RWPE2 (cell line): ENCODE measurements around the gene MICOS13.
A peak's percentile ranks its signal among the peaks of the same experiment; 100 is the strongest.
"Not testable (repeated sequence)": the region's sequence is repeated elsewhere in the genome, so short reads cannot be mapped to it uniquely, and the experiment has no call there.

ENCODE experiments used
- ATAC-seq: fragments of 200-7000 bp; cut with Tn5 transposase; 3 replicates; pipeline ENCODE4 v1.9.1; 2021; ENCODE audit warnings: low read depth
- DNase-seq: peaks from one replicate; pipeline ENCODE4 v3.0.0-alpha.2; 2020; ENCODE audit warnings: low spot score
- H3K27ac ChIP-seq: fragments of 450-650 bp; 2 replicates; pipeline ENCODE4 v1.5.1; 2017; ENCODE audit warnings: mild to moderate bottlenecking; ENCODE audit not compliant: poor library complexity, severe bottlenecking
- H3K27me3 ChIP-seq: fragments of 250-450 bp; sonication (Bioruptor Pico); 2 replicates; pipeline ENCODE4 v1.5.1; 2021; ENCODE audit warnings: mild to moderate bottlenecking, moderate library complexity; ENCODE audit not compliant: insufficient read depth, poor library complexity, severe bottlenecking
- H3K36me3 ChIP-seq: fragments of 250-450 bp; sonication (Bioruptor Pico); 2 replicates; pipeline ENCODE4 v1.5.1; 2020; ENCODE audit warnings: low read depth, mild to moderate bottlenecking, moderate library complexity
- H3K4me1 ChIP-seq: fragments of 250-450 bp; sonication (Bioruptor Pico); 2 replicates; pipeline ENCODE4 v1.5.1; 2021; ENCODE audit warnings: mild to moderate bottlenecking, moderate library complexity; ENCODE audit not compliant: insufficient read depth, poor library complexity, severe bottlenecking
- H3K4me3 ChIP-seq: fragments of 250-450 bp; sonication (Bioruptor Pico); 2 replicates; pipeline ENCODE4 v1.5.1; 2021; ENCODE audit warnings: mild to moderate bottlenecking, moderate library complexity; ENCODE audit not compliant: severe bottlenecking
- H3K9me3 ChIP-seq: fragments of 250-450 bp; sonication (Bioruptor Pico); 2 replicates; pipeline ENCODE4 v1.5.1; 2021; ENCODE audit warnings: mild to moderate bottlenecking, moderate library complexity; ENCODE audit not compliant: severe bottlenecking
- TF ChIP-seq, protein P1 (sequence below): fragments of 450-650 bp; IDR thresholded peaks from one replicate; pipeline ENCODE4 v1.5.1; 2017; ENCODE audit warnings: mild to moderate bottlenecking, moderate library complexity; ENCODE audit not compliant: poor library complexity, severe bottlenecking

The MICOS13 gene

DNA sequence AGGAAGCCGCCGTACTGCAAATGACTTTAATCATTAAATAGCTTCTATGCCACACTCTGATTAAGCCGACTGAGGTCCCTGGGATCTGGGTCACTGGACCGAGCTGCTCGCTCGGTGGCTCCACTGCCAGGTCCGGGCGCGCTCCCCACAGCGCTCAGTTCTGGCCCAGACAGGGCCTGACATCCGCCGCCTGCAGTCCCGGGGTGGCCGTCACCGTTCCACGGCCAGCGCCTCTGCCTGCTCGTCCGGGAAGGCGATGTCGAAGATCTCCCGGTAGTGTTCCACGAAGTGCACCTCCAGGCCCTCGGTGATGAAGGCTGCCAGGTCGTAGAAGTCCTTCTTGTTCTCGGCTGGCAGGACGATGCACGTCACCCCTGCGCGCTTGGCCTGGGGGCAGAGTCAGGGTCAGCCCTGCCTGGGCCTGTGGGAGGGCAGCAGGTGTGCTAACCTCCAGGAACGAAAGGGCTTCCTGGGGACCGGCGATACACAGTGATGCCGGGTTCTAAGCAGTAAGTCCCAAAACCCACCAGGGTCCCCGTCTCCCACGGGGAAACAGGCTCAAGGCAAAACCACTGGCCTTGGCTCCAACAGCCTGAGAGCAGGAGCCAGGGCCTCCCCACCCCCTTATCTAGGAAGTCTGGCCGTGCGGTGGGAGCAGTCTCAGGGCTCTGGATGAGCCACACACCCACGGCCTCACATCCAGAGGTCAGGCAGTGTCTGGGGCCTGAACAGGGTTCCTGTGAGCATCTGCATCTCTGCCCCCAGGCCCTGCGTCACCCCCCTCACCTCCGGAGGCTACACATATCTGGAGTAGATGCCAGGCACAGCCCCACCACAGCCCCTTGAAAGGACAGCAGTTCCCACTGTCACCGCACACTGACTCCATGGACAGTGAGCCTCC lies 11.8 kb upstream of the MICOS13 start:
- Histone ChIP-seq H3K4me1 (no peaks in the 10 kb centered on the region), H3K9me3 (no peaks in the 10 kb centered on the region), H3K36me3 (peaks cover 62% of the 10 kb centered on the region), H3K4me3 (peak overlapping the region; percentile 62), H3K27me3 (no peaks in the 10 kb centered on the region), H3K27ac (peak overlapping the region; percentile 89)
- no peak for DNase-seq
- TF ChIP-seq, protein P1, sequence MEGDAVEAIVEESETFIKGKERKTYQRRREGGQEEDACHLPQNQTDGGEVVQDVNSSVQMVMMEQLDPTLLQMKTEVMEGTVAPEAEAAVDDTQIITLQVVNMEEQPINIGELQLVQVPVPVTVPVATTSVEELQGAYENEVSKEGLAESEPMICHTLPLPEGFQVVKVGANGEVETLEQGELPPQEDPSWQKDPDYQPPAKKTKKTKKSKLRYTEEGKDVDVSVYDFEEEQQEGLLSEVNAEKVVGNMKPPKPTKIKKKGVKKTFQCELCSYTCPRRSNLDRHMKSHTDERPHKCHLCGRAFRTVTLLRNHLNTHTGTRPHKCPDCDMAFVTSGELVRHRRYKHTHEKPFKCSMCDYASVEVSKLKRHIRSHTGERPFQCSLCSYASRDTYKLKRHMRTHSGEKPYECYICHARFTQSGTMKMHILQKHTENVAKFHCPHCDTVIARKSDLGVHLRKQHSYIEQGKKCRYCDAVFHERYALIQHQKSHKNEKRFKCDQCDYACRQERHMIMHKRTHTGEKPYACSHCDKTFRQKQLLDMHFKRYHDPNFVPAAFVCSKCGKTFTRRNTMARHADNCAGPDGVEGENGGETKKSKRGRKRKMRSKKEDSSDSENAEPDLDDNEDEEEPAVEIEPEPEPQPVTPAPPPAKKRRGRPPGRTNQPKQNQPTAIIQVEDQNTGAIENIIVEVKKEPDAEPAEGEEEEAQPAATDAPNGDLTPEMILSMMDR = no peak
- no peak; the same call in 2 of the 3 replicates for ATAC-seq

- no peaks in the 10 kb centered on the region for H3K4me1 ChIP-seq
- DNase-seq = no peak
Observed at GRCh38 chr19:5690955-5691821, 10.9 kb upstream of the MICOS13 start.

GRCh38 chr19:5690125-5690954 lies 10.0 kb upstream of the MICOS13 start, which contains the start of gene RPL36:
TSS of gene RPL36 (plus strand) at chr19:5690295. CDS start at chr19:5690508, 213 bp downstream.
- H3K4me3 ChIP-seq = peak within 1 kb of the TSS; percentile 62
- no peaks in the 10 kb centered on the region for H3K27me3 ChIP-seq
- peaks cover 45% of the 10 kb centered on the region for H3K36me3 ChIP-seq
- peak within 1 kb of the TSS; percentile 89 for H3K27ac ChIP-seq
- H3K9me3 ChIP-seq = no peaks in the 10 kb centered on the region
- no peaks in the 10 kb centered on the region for H3K4me1 ChIP-seq
- TF ChIP-seq, protein P1 = peak; percentile 90
- DNase-seq (peak; percentile 93), ATAC-seq (peak; percentile 44)

More at GRCh38 chr19:5690955-5691821, 10.9 kb upstream of the MICOS13 start:
- peak overlapping the region; percentile 62 for H3K4me3 ChIP-seq
- H3K36me3 ChIP-seq = peaks cover 53% of the 10 kb centered on the region
- TF ChIP-seq, protein P1 = no peak
- H3K27ac ChIP-seq = peak overlapping the region; percentile 89
- peak; percentile 2; the same call in 1 of the 3 replicates for ATAC-seq
- no peaks in the 10 kb centered on the region for H3K9me3 ChIP-seq
- no peaks in the 10 kb centered on the region for H3K27me3 ChIP-seq

DNA sequence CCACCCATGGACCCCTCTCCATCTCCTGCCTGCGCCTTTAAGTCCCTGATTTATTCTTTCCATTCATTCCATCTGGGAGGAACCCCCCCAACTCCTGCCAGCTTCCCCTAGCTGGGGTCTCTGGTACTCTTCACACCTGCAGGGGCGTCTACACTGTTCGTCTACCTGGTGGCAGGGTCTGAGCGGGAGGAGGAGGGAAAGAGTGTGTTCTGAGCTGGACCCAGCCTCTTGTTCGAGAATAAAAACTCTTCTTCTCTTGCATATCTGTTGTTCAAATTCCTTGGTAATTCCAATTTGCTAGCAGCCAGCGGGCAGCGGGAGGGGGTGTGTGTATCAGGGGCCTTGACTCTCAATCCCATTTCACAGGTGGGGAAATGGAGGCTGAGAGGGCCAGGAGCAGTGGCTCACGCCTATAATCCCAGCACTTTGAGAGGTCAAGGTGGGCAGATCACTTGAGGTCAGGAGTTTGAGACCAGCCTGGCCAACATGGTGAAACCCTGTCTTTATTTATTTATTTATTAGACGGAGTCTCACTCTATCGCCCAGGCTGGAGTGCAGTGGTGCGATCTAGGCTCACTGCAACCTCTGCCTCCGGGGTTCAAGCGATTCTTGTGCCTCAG lies 8.1 kb upstream of the MICOS13 start:
- H3K4me3 ChIP-seq, ATAC-seq, H3K9me3 ChIP-seq, DNase-seq, H3K27ac ChIP-seq, H3K4me1 ChIP-seq, H3K27me3 ChIP-seq: not testable (repeated sequence)
- H3K36me3 ChIP-seq = peaks cover 25% of the 10 kb centered on the region
